Lung (tissue), 12 donors: ENCODE measurements around the gene ZDHHC8. TPM values are rescaled to one million over a fixed set of nuclear protein-coding genes. Genes with fewer than 3 reads are reported as not detected.

Experiments
- ATAC-seq: fragments of 200-7000 bp; cut with Tn5 transposase; one replicate; pipeline ENCODE4 v1.9.1; 2020; ENCODE audit warnings: moderate number of reproducible peaks; ENCODE audit not compliant: insufficient read depth, low FRiP score
- DNase-seq, 3 donors: peaks; one replicate each; pipeline ENCODE4 v3.0.0-alpha.2; 2013 to 2017
- H3K27ac ChIP-seq, 2 donors: one replicate each; pipeline ENCODE4 v1.5.1; 2013; ENCODE audit warnings: mild to moderate bottlenecking in 2 of 2, moderate library complexity in 2 of 2, control low read depth in 1 of 2, inconsistent platforms in 1 of 2, low read depth in 1 of 2, low read length in 1 of 2
- H3K27me3 ChIP-seq, 3 donors: one replicate each; pipeline ENCODE4 v1.5.1; 2013; ENCODE audit warnings: low read length in 2 of 3; ENCODE audit not compliant: control insufficient read depth in 3 of 3, insufficient read depth in 3 of 3
- H3K36me3 ChIP-seq, 4 donors: one replicate each; pipeline ENCODE4 v1.5.1; 2013; ENCODE audit warnings: low read length in 4 of 4, mild to moderate bottlenecking in 1 of 4, moderate library complexity in 1 of 4; ENCODE audit not compliant: control insufficient read depth in 4 of 4, insufficient read depth in 4 of 4
- H3K4me1 ChIP-seq, 5 donors: one replicate each; pipeline ENCODE4 v1.5.1; 2013; ENCODE audit warnings: low read length in 5 of 5, mild to moderate bottlenecking in 2 of 5, moderate library complexity in 1 of 5; ENCODE audit not compliant: control insufficient read depth in 5 of 5, insufficient read depth in 5 of 5
- H3K4me3 ChIP-seq: one replicate; pipeline ENCODE4 v1.5.1; 2013; ENCODE audit warnings: mild to moderate bottlenecking, control low read depth, moderate library complexity
- H3K9ac ChIP-seq, 2 donors: one replicate each; pipeline ENCODE4 v1.5.1; 2013; ENCODE audit warnings: low read length in 2 of 2, control low read depth in 1 of 2; ENCODE audit not compliant: insufficient read depth in 1 of 2
- H3K9me3 ChIP-seq, 4 donors: one replicate each; pipeline ENCODE4 v1.5.1; 2013; ENCODE audit warnings: low read length in 3 of 4, mild to moderate bottlenecking in 1 of 4, moderate library complexity in 1 of 4; ENCODE audit not compliant: control insufficient read depth in 4 of 4, insufficient read depth in 3 of 4
- WGBS, 2 donors: extraction: QIAGEN DNeasy Blood & Tissue Kit; methylation state at CpG; one replicate each; pipeline ENCODE4 v1.1.7; 2013; 5-methylcytosine and 5-hydroxymethylcytosine counted together
- polyA plus RNA-seq, 2 donors: library from polyadenylated mRNA; stranded (reverse); fragments of 200-250 nt; gene quantifications; one replicate each; pipeline ENCODE4 v1.2.1, GENCODE V29; 2013
- total RNA-seq, 2 donors: library from RNA; depleted of rRNA in 1 of 2; stranded (reverse); fragments of >200 nt in 1 of 2; gene quantifications; one replicate each; pipeline ENCODE4 v1.2.1, GENCODE V29; 2014 to 2021
- TF ChIP-seq, protein P1 (sequence below): IDR thresholded peaks from 2 replicates; pipeline ENCODE4 v1.5.1; 2012; ENCODE audit warnings: mild to moderate bottlenecking; ENCODE audit errors: control extremely low read depth, extremely low read depth
- donor health status: control.
- donor health status: control.
- donor health status: Bipolar disorder and iron deficiency.
- donor health status: healthy.
- donor health status: DM: yes; HTN: yes; CAD: no.

ZDHHC8 gene
- total and polyA plus RNA-seq, 4 donors: 28.4 to 75.1 (median 35.5) TPM

GRCh38 chr22:20109411-20110358 is 21.9 kb upstream of the ZDHHC8 start:
- H3K9me3 ChIP-seq: no peaks in the 10 kb centered on the region
- H3K4me1 ChIP-seq: no peaks in the 10 kb centered on the region
- no peak overlapping the region for H3K9ac ChIP-seq
- 89 to 94% methylated on average over 23 of the region's 23 CpGs for WGBS, 2 donors
- no peak for DNase-seq
- no peak overlapping the region for H3K27ac ChIP-seq
- H3K4me3 ChIP-seq: no peak overlapping the region
- no peaks in the 10 kb centered on the region for H3K27me3 ChIP-seq
- TF ChIP-seq, protein P1, sequence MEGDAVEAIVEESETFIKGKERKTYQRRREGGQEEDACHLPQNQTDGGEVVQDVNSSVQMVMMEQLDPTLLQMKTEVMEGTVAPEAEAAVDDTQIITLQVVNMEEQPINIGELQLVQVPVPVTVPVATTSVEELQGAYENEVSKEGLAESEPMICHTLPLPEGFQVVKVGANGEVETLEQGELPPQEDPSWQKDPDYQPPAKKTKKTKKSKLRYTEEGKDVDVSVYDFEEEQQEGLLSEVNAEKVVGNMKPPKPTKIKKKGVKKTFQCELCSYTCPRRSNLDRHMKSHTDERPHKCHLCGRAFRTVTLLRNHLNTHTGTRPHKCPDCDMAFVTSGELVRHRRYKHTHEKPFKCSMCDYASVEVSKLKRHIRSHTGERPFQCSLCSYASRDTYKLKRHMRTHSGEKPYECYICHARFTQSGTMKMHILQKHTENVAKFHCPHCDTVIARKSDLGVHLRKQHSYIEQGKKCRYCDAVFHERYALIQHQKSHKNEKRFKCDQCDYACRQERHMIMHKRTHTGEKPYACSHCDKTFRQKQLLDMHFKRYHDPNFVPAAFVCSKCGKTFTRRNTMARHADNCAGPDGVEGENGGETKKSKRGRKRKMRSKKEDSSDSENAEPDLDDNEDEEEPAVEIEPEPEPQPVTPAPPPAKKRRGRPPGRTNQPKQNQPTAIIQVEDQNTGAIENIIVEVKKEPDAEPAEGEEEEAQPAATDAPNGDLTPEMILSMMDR: no peak
- ATAC-seq: no peak
- H3K36me3 ChIP-seq: peaks cover 7 to 90% (median 34%) of the 10 kb centered on the region in 4 donors

GRCh38 chr22:20110359-20110985 is 21.1 kb upstream of the ZDHHC8 start:
- Histone ChIP-seq H3K9ac (no peak overlapping the region), H3K4me1 (peaks cover 0 to under 1% (median 0%) of the 10 kb centered on the region in 5 donors), H3K9me3 (no peaks in the 10 kb centered on the region), H3K36me3 (peaks cover 7 to 85% (median 30%) of the 10 kb centered on the region in 4 donors), H3K4me3 (no peak overlapping the region), H3K27ac (no peak overlapping the region), H3K27me3 (no peaks in the 10 kb centered on the region)
- DNase-seq (no peak), ATAC-seq (no peak)
- WGBS, 2 donors: 92 to 93% methylated on average over 9 of the region's 9 CpGs
- TF ChIP-seq, protein P1: no peak

GRCh38 chr22:20111045-20111688 is 20.4 kb upstream of the ZDHHC8 start:
- ATAC-seq (no peak), DNase-seq (no peak)

More at GRCh38 chr22:20111045-20111688, 20.4 kb upstream of the ZDHHC8 start:
- H3K9me3 ChIP-seq: no peaks in the 10 kb centered on the region
- H3K27ac ChIP-seq: no peak overlapping the region
- TF ChIP-seq, protein P1: no peak
- peaks cover 0 to 7% (median 0%) of the 10 kb centered on the region in 5 donors for H3K4me1 ChIP-seq
- WGBS, 2 donors: 65 to 66% methylated on average over 14 of the region's 14 CpGs
- H3K27me3 ChIP-seq: no peaks in the 10 kb centered on the region
- H3K9ac ChIP-seq: no peak overlapping the region
- H3K4me3 ChIP-seq: no peak overlapping the region
- peaks cover 7 to 79% (median 29%) of the 10 kb centered on the region in 4 donors for H3K36me3 ChIP-seq
